Body of pancreas (tissue), 4 donors: ENCODE results near the gene ALDH1A3.

Experiments used
- CTCF ChIP-seq, 7 experiments: fragments of 450-650 bp in 4 of 7; fragments of 200-600 bp in 3 of 7; sonication (generic) in 3 of 7; IDR thresholded peaks; one replicate each; pipeline ENCODE4 v1.5.1; 2016 to 2019; ENCODE audit warnings: antibody characterized with exemption in 7 of 7
- POLR2A ChIP-seq, 3 donors: fragments of 450-650 bp; IDR thresholded peaks; one replicate each; pipeline ENCODE4 v1.6.1; 2016; ENCODE audit warnings: antibody characterized with exemption in 3 of 3, mild to moderate bottlenecking in 2 of 3

DNA sequence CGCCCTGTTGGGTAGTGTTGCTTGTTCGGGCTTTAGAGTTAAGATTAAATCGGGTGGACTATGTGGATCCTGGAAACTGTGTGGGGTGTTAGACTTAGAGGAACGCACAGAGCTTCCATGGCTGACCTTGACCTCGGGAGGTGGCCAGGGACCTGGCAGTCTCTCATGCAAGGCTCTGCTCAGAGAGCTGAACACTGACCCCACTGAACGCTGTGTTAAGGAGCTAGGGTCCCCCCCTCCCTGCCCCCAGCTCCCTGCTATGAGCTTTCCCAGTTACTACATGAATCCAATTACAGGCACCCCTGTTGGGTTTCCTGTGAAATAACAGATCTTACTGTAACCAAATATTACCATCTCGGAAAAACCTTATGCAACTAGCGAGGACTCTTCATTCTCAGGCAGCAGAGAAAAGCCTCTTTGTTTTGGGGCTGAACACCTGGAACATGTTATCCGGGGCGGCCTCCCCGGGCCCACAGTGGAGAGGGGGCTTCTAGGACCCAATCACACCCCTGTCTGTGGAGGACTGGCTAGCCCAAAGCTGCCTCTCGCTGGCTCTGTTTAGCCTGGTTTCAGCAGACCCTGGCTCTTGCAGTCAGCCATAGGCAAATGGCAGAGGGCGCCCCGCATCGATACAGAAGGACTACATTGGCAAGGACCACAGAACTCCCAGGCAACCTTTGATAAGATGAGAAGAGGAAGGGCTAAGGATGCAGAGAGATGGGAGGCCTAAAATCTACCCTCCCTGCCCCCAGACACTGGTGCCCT lies 25.8 kb upstream of the ALDH1A3 start:
- no peak for TF ChIP-seq CTCF (IDR thresholded peaks at IDR 0.05)
- no peak for TF ChIP-seq POLR2A (IDR thresholded peaks at IDR 0.05)
